Neural progenitor cell (in vitro differentiated cells): ENCODE data around the gene PYDC2.

Source experiments
- EZH2 ChIP-seq: fragments of 200-600 bp; sonication (generic); IDR thresholded peaks from 2 replicates; pipeline ENCODE4 v1.6.1; 2017; ENCODE audit warnings: antibody characterized with exemption, mild to moderate bottlenecking, moderate library complexity
- EZH2phosphoT487 ChIP-seq: fragments of 200-600 bp; sonication (generic); IDR thresholded peaks from 2 replicates; pipeline ENCODE4 v1.6.1; 2017; ENCODE audit warnings: antibody characterized with exemption
- TF ChIP-seq, protein P1 (sequence below): fragments of 200-600 bp; sonication (generic); IDR thresholded peaks from 2 replicates; pipeline ENCODE4 v1.5.1; 2017; ENCODE audit warnings: antibody characterized with exemption, mild to moderate bottlenecking

DNA sequence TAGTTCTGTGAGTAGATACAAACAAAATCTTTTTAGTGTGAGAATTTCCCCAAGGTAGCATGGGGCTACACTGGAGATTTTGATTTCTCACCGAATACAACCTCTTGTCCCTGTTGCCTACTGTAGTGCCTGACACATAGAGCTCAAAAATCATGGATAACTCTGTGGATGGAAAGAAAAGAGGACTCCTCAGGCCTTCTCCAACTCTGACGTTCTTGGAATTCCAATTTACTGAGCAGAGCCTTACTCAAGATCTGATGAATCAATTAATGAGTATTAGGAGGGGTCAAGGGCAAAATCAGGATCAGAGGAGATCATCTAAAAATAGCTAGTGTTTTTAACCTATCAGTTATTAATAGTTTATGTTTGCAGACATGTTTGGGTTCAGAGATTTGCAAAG, 46.7 kb upstream of the PYDC2 start:
- no peak for TF ChIP-seq EZH2
- TF ChIP-seq, protein P1, sequence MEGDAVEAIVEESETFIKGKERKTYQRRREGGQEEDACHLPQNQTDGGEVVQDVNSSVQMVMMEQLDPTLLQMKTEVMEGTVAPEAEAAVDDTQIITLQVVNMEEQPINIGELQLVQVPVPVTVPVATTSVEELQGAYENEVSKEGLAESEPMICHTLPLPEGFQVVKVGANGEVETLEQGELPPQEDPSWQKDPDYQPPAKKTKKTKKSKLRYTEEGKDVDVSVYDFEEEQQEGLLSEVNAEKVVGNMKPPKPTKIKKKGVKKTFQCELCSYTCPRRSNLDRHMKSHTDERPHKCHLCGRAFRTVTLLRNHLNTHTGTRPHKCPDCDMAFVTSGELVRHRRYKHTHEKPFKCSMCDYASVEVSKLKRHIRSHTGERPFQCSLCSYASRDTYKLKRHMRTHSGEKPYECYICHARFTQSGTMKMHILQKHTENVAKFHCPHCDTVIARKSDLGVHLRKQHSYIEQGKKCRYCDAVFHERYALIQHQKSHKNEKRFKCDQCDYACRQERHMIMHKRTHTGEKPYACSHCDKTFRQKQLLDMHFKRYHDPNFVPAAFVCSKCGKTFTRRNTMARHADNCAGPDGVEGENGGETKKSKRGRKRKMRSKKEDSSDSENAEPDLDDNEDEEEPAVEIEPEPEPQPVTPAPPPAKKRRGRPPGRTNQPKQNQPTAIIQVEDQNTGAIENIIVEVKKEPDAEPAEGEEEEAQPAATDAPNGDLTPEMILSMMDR = no peak
- TF ChIP-seq EZH2phosphoT487 = no peak
